Measurements from ENCODE around the gene UAP1L1. TPM values are rescaled to one million over a fixed set of nuclear protein-coding genes. Genes with fewer than 3 reads are reported as not detected.

The UAP1L1 gene, protein sequence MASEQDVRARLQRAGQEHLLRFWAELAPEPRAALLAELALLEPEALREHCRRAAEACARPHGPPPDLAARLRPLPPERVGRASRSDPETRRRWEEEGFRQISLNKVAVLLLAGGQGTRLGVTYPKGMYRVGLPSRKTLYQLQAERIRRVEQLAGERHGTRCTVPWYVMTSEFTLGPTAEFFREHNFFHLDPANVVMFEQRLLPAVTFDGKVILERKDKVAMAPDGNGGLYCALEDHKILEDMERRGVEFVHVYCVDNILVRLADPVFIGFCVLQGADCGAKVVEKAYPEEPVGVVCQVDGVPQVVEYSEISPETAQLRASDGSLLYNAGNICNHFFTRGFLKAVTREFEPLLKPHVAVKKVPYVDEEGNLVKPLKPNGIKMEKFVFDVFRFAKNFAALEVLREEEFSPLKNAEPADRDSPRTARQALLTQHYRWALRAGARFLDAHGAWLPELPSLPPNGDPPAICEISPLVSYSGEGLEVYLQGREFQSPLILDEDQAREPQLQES
- 10 to 100 TPM in 2 of 4 donors, 1 to 10 TPM in 2; 8.1 to 20.7 (median 12.3) TPM for total RNA-seq

DNA sequence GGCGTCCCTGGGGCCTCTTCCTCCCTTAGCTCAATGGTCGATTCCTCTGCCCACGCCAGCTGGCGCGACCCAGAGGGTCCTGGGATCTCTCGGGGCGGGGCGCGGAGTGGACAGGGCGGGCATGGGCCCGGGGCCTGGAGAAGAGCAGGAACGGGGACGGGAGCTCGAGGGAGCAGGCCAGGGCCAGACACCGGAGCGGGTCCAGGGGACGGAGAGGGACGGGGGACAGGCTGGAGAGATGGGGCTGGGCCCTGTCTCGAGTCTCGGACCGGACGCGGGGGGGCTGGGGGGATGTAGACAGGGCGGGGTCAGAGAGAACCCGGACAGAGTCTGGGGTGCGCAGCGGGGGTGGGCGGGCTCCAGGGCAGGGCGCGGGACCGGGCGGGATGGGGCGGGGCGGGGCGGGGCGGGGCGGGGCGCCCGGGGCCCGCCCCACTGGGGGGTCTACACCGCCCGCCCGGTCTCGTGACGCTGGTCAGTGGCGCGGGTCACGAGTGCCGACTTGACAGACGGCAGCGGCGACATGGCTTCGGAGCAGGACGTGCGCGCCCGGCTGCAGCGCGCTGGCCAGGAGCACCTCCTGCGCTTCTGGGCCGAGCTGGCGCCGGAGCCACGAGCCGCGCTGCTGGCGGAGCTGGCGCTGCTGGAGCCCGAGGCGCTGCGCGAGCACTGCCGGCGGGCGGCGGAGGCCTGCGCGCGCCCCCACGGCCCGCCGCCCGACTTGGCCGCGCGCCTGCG, at the start of gene UAP1L1:
UAP1L1 (plus strand) TSS at position 508 of the 738 bp plus-strand sequence; CDS start at position 524, 16 bp downstream.
- H3K27me3 ChIP-seq = peaks cover 0 to 4% of the 10 kb centered on the region in 2 donors
- TF ChIP-seq EP300 (IDR thresholded peaks at IDR 0.05) (peak in 1 of 2 donors; percentile 75), POLR2A (IDR thresholded peaks at IDR 0.05) (peak; percentile 73 to 75)
- TF ChIP-seq, protein P1, sequence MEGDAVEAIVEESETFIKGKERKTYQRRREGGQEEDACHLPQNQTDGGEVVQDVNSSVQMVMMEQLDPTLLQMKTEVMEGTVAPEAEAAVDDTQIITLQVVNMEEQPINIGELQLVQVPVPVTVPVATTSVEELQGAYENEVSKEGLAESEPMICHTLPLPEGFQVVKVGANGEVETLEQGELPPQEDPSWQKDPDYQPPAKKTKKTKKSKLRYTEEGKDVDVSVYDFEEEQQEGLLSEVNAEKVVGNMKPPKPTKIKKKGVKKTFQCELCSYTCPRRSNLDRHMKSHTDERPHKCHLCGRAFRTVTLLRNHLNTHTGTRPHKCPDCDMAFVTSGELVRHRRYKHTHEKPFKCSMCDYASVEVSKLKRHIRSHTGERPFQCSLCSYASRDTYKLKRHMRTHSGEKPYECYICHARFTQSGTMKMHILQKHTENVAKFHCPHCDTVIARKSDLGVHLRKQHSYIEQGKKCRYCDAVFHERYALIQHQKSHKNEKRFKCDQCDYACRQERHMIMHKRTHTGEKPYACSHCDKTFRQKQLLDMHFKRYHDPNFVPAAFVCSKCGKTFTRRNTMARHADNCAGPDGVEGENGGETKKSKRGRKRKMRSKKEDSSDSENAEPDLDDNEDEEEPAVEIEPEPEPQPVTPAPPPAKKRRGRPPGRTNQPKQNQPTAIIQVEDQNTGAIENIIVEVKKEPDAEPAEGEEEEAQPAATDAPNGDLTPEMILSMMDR (IDR thresholded peaks at IDR 0.05) = no peak
- peaks cover 0 to 39% (median 21%) of the 10 kb centered on the region in 3 donors for H3K36me3 ChIP-seq
- WGBS, 2 donors = 0 to 1% methylated on average over 31 to 32 of the region's 87 CpGs
- H3K9me3 ChIP-seq = no peaks in the 10 kb centered on the region
- DNase-seq (ENCODE audit: low spot score in 2 of 2) = peak; percentile 65 to 77
- H3K4me3 ChIP-seq = peak within 1 kb of the TSS; percentile 43 to 82 (median 56)
- H3K4me1 ChIP-seq = peaks cover 0 to 28% (median 13%) of the 10 kb centered on the region in 4 donors
- H3K27ac ChIP-seq = peak within 1 kb of the TSS; percentile 37 to 89 (median 82)

DNA sequence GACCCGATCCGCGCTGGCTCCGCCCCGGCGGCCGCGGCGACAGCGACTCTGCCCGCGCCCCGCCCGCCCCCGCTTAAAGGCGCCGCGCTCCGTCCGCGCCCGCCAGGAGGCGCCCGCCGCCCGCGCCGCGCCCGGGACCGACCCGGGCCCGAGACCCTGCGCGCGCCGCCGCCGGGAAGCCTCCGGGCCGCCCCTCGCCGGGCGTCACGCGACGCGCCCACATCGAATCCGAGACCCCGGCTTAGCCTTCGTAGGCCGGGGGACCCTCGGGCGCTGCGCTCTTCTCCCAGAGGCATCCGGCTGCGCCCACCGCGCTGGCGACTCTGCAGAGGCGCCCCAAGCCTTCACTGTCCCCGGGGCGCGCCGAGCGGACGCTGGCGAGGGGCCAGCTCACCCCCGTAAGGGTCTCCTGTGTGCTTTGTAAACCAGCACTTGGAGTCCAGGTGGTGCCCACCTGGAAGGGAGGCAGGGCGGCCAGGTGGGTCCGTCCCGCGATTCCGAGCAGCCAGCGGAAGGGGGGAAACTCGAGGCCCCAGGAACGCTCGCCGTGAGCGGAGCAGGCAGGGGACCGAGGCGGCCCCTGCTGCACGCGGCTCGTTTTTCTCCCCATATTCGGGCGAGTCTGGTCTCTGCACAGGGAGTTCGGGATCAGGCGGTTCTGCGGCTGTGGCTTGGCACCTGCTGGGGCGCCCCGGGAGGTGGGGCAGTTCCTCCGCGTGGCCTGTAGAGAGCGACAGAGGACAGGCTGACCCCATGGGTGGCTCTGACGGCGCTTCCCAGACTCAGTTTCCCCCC, 48.9 kb upstream of the UAP1L1 start:
- H3K27ac ChIP-seq = peak overlapping the region; percentile 73 to 93 (median 84)
- no peak for TF ChIP-seq POLR2A (IDR thresholded peaks at IDR 0.05)
- TF ChIP-seq, protein P1 (IDR thresholded peaks at IDR 0.05) = peak in 3 of 5 experiments; percentile 2 to 80 (median 51)
- H3K27me3 ChIP-seq = no peaks in the 10 kb centered on the region
- H3K4me1 ChIP-seq = peaks cover 0 to 72% (median 59%) of the 10 kb centered on the region in 4 donors
- H3K36me3 ChIP-seq = no peaks in the 10 kb centered on the region
- no peak for DNase-seq (ENCODE audit: low spot score in 2 of 2)
- no peaks in the 10 kb centered on the region for H3K9me3 ChIP-seq
- WGBS, 2 donors = 0 to 2% methylated on average over 38 to 77 of the region's 98 CpGs
- H3K4me3 ChIP-seq = peak overlapping the region; percentile 47 to 74 (median 66)

DNA sequence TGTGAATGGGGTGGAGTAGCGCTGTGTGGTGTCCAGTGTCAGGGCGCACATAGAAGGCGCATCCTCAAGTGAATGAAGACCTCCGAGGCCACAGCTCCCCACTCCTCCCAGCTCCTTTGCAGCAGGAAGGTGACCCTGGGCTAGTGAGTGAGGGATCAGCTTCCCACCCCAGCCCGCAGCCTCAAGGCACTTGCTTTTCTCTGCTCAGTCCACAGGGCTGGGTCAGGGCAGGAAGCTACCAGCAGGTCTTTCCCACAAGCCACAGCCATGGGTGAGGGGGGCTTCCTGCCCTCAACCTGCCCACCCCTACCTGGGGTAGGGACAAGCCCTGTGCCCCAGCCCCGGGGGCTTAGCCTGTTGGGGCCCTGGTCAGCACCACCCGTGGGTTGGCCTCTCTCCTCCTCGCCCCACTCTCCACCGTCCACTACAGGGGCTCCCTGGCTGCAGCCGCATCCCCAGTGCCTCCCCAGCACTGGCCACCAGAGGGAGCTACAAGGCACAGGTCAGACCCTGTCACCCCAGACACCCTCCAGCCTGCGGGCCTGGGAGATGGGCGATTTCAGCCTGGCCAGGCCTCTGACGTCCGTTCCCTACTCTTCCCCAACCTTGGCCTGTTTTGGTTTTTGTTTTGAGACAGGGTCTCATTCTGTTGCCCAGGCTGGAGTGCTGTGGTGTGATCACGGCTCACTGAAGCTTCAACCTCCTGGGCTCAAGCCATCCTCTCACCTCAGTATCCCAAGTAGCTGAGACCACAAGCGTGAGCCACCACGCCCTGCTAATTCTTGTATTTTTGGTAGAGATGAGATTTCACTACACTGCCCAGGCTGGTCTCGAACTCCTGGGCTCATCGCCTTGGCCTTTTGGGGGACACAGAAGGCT, 48.0 kb upstream of the UAP1L1 start:
- WGBS, 2 donors = 33 to 37% methylated on average over 17 to 19 of the region's 19 CpGs
- peak; percentile 64 to 78 for DNase-seq (ENCODE audit: low spot score in 2 of 2)
- Histone ChIP-seq H3K4me1 (peaks cover 0 to 64% (median 50%) of the 10 kb centered on the region in 4 donors), H3K9me3 (no peaks in the 10 kb centered on the region), H3K27ac (peak overlapping the region; percentile 73 to 93 (median 84)), H3K36me3 (no peaks in the 10 kb centered on the region), H3K27me3 (no peaks in the 10 kb centered on the region), H3K4me3 (peak overlapping the region in 3 of 4 donors; percentile 63 to 74 (median 68))
- TF ChIP-seq, protein P1 (IDR thresholded peaks at IDR 0.05) = peak; percentile 83 to 96 (median 92)
- TF ChIP-seq POLR2A (IDR thresholded peaks at IDR 0.05) (no peak), EP300 (IDR thresholded peaks at IDR 0.05) (no peak)

DNA sequence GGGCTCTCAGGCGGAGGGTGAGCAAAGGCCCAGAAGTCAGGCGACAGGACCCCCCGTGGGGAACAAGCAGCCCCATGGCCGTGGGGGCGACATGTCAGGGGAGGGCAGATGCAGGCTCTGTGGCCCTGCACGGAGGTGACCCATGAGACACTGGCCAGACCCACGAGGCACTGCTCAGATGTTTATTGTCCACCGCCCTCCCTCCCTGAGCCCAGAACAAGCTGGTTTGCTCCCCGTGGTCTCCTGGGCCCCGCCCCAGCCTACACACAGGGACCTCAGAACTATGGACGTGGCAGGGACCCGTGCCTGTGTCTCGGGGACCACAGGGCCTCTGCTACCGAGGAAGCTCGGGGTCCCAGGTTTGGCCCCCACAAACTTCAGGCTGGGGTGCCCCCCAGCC, 47.3 kb upstream of the UAP1L1 start:
- Histone ChIP-seq H3K4me1 (peaks cover 0 to 64% (median 54%) of the 10 kb centered on the region in 4 donors), H3K9me3 (no peaks in the 10 kb centered on the region), H3K36me3 (no peaks in the 10 kb centered on the region), H3K27me3 (no peaks in the 10 kb centered on the region), H3K4me3 (no peak overlapping the region), H3K27ac (peak overlapping the region in 2 of 4 donors; percentile 87 to 93)
- WGBS, 2 donors = 57 to 76% methylated on average over 8 to 12 of the region's 15 CpGs
- no peak for DNase-seq (ENCODE audit: low spot score in 2 of 2)
- TF ChIP-seq POLR2A (IDR thresholded peaks at IDR 0.05) (no peak), EP300 (IDR thresholded peaks at IDR 0.05) (no peak)
- TF ChIP-seq, protein P1 (IDR thresholded peaks at IDR 0.05) = no peak

Measured in tibial nerve (tissue), 4 donors.